GM12864 (cell line): Measurements from ENCODE around the gene RAB8B.
"Not testable (repeated sequence)": the region's sequence is repeated elsewhere in the genome, so short reads cannot be mapped to it uniquely, and the experiment has no call there.

Experiments
- DNase-seq: peaks from one replicate; pipeline ENCODE4 v3.0.0-alpha.2; 2011; ENCODE audit warnings: low read depth
- H3K4me3 ChIP-seq: 2 replicates; pipeline ENCODE4 v1.5.1; 2011; ENCODE audit warnings: mild to moderate bottlenecking, low read depth, low read length, control low read depth
- TF ChIP-seq, protein P1 (sequence below): IDR thresholded peaks from 2 replicates; pipeline ENCODE4 v1.5.1; 2011; ENCODE audit warnings: low read depth, mild to moderate bottlenecking, moderate library complexity, low read length, control low read depth, inconsistent platforms; ENCODE audit errors: missing control alignments

RAB8B gene

DNA sequence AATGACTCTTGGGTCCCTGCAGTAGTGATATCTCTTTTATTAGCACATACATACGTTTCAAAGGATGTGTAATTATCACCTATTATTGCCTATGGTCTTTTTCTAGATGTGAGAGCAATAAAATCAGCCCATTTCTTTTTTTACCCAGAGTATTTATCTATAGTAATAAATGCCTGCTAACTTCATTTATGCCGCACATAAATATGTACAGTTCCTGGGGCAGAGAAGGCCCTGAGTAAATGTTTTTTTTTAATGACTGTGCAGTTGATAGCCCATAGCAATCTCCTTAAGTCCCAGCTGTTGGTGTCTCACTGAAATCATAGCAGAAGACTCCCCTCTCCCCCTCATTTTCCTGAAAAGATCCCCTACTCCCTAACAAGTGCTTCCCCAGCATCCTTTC is 16.7 kb downstream of the RAB8B start:
- DNase-seq: no peak
- TF ChIP-seq, protein P1, sequence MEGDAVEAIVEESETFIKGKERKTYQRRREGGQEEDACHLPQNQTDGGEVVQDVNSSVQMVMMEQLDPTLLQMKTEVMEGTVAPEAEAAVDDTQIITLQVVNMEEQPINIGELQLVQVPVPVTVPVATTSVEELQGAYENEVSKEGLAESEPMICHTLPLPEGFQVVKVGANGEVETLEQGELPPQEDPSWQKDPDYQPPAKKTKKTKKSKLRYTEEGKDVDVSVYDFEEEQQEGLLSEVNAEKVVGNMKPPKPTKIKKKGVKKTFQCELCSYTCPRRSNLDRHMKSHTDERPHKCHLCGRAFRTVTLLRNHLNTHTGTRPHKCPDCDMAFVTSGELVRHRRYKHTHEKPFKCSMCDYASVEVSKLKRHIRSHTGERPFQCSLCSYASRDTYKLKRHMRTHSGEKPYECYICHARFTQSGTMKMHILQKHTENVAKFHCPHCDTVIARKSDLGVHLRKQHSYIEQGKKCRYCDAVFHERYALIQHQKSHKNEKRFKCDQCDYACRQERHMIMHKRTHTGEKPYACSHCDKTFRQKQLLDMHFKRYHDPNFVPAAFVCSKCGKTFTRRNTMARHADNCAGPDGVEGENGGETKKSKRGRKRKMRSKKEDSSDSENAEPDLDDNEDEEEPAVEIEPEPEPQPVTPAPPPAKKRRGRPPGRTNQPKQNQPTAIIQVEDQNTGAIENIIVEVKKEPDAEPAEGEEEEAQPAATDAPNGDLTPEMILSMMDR: no peak
- no peak overlapping the region for H3K4me3 ChIP-seq

DNA sequence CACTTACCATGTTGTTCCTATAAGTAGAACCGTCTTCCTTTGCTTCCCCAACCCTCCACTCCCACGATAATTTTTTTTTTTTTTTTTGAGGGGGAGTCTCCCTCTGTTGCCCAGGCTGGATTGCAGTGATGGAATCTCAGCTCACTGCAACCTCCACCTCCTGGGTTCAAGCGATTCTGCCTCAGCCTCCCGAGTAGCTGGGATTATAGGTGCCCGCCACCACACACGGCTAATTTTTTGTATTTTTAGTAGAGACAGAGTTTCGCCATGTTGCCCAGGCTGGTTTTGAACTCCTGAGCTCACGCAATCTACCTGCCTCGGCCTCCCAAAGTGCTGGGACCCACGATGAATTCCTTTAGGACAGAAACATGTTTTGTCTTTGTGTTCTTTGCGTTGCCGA is 19.4 kb downstream of the RAB8B start:
- DNase-seq: not testable (repeated sequence)

DNA sequence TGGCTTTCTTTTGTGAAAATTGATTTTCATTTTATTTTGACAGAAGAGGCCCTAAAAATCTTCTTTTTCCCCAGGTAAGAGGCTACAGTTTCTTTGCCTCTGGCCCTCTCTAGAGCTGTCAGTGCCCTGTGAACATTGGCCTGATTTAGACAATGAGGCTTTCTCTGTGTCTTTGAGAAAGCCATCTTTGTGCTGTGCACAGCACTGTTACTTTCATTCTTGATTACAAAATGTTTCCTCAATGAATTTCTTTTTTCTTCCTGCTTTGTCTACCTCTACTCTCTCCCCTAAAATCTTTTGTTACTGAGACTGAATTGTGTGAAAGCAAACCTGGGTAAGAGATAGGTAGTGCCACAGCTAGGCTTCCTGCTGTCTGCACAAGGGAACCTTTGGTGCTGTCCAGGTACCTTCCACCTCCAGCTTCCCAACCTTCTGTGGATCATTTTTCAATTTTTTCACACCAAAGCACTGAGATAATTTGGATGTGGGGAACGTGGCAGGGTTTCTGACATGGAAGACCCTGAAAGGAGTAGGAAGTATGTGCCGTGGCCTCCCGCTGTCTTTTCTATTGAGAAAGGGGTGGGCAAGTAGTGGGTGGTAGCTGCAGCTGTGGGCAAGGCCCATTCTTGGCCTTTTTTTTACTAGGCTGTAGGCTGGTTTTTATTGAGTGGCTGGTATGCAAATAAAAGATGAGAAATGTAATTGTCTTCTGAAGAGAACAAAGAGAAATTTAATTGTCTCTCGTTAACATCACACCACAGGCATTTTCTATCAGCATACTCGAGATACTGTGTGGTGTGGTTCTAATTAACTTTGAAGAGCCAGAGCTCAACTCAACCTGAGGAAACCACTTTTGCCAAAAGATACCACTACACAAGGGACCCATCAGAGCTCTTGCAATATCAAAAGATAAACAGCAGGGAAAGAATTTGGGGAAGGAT is 21.0 kb downstream of the RAB8B start:
- no peak for DNase-seq
- TF ChIP-seq, protein P1: no peak
- peak overlapping the region; percentile 28; the same call in 1 of the 2 replicates for H3K4me3 ChIP-seq

More for the DNA sequence above, 19.4 kb downstream of the RAB8B start:
- H3K4me3 ChIP-seq: not testable (repeated sequence)

DNA sequence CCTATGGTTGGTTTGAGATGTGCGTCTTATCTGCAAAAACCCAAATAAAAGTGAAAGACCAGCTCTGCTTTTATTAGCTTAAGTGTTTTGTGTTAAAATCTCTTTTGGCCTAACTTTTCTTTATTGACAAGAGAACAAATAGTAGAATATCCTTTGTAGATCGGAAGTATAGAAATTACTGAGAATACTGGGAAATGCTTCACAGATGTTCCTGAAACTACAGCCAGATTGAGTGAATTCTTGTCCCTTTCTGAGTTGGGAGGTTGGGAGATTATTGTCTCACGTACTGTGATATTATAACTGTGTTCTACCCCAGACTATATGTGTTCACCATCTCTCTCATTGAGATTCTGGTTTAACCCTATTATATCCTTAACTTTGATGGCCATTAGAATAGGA is 21.7 kb downstream of the RAB8B start:
- no peak for DNase-seq
- TF ChIP-seq, protein P1: no peak
- H3K4me3 ChIP-seq: no peak overlapping the region; the same call in 1 of the 2 replicates

DNA sequence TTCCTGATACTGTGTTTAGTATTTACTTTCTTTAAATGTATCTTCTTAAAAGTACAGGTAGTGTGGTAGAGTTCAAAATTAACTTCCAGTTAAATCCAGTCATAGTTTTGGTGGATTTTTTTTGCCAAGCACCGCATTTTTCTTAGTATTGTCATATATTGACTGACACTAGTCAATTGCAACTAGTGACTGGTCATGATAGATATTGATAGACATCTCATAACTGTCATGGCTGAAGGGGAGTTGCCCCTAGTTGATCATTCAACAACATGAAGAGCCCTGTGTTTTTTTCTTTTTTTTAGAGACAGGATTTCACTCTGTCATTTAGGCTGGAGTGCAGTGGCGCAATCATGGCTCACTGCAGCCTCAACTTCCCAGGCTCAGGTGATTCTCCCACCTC is 22.1 kb downstream of the RAB8B start:
- DNase-seq: no peak
- TF ChIP-seq, protein P1: no peak

DNA sequence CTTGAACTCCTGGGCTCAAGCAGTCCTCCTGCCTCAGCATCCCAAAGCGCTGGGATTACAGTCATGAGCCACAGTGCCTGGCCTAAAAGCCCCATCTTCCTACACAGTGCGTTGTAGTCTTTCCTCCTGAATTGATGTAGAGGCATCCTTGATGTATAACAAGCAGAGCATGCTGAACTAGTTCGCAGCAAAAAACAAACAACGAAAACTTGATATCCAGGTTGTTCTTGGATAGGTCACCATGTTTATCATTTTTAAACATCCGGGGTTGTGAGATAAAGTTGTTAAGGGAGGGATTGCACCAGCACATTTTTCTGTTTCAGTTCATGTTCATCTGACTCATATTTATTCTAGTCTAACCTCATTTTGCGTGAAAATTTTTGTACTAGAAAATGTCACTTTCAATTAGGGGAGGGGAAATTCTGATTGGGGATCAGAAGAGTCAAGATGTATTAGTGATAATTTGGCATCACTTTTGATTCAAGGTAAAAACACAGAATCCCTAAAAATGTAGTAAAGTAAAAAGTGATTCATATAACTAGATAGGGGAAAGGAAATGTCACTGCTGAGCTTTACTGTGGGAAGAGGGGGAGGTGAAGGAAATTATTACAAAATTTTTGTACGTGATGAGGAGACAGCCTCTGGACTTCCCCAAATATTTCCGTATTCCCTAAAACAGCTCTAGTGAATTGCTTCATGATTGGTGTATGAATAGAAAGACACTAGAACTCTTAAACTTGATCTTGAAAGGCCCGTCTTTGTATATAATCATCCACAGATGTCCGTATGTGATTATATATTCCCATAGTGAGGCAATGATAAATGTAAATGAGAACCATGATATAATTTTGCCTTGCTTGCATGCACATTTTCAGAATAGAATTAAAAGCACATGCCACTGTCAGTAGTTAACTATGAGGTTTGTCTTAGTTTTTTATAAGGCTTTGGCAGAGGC is 22.9 kb downstream of the RAB8B start:
- H3K4me3 ChIP-seq: peak overlapping the region; percentile 10; the same call in 1 of the 2 replicates
- TF ChIP-seq, protein P1: no peak
- DNase-seq: no peak

More for the DNA sequence above, 22.1 kb downstream of the RAB8B start:
- H3K4me3 ChIP-seq: no peak overlapping the region; the same call in 1 of the 2 replicates
